H1 (cell line): ENCODE data around the gene RERE. TPM values are rescaled to one million over a fixed set of nuclear protein-coding genes. Genes with fewer than 3 reads are reported as not detected.

ENCODE experiments used
- CTCF ChIA-PET: fragments of 300-600 bp; sonication (Branson Sonifier 250); formaldehyde crosslinking; loops from one replicate; lab custom pipeline; 2021; ENCODE audit not compliant: partially characterized antibody; lab: Charles Lee
- POLR2A ChIA-PET: fragments of 300-600 bp; sonication (Branson Sonifier 250); formaldehyde crosslinking; loops from one replicate; lab custom pipeline; 2021; ENCODE audit warnings: inconsistent platforms; ENCODE audit not compliant: partially characterized antibody; lab: Charles Lee
- DNase-seq, 2 experiments: peaks; one replicate each; pipeline versions ENCODE4 v3.0.0 to v3.0.0-alpha.2; 2010 to 2022; ENCODE audit warnings: low spot score in 2 of 2, low read depth in 1 of 2, mixed read lengths in 1 of 2
- FAIRE-seq: peaks from 2 replicates; lab custom pipeline; 2011; peaks lifted over from hg19 to GRCh38; lab: Jason Lieb, UNC
- H2AFZ ChIP-seq: 2 replicates; pipeline ENCODE4 v1.8.1; 2012; ENCODE audit warnings: low read length, inconsistent platforms
- H2AK5ac ChIP-seq: 2 replicates; pipeline ENCODE4 v1.6.1; 2013; ENCODE audit warnings: low read depth, low read length
- H2BK120ac ChIP-seq: replicated peaks from 2 replicates; pipeline ENCODE3; 2013; ENCODE audit warnings: low read depth, low read length, inconsistent platforms
- H2BK12ac ChIP-seq: 2 replicates; pipeline ENCODE4 v1.6.1; 2013; ENCODE audit warnings: low read depth, low read length
- H2BK15ac ChIP-seq: 2 replicates; pipeline ENCODE4 v1.6.1; 2013; ENCODE audit warnings: low read length
- H2BK20ac ChIP-seq: 2 replicates; pipeline ENCODE4 v1.6.1; 2013; ENCODE audit warnings: low read length
- H2BK5ac ChIP-seq: 2 replicates; pipeline ENCODE4 v1.6.1; 2013; ENCODE audit warnings: low read depth, low read length
- H3K14ac ChIP-seq: 2 replicates; pipeline ENCODE4 v1.6.1; 2013; ENCODE audit warnings: inconsistent platforms; ENCODE audit not compliant: insufficient read length
- H3K18ac ChIP-seq: 2 replicates; pipeline ENCODE4 v1.6.1; 2013; ENCODE audit warnings: low read length; ENCODE audit errors: extremely low read depth
- H3K23ac ChIP-seq: 2 replicates; pipeline ENCODE4 v1.6.1; 2013; ENCODE audit warnings: inconsistent platforms; ENCODE audit not compliant: insufficient read length
- H3K23me2 ChIP-seq: 2 replicates; pipeline ENCODE4 v1.6.1; 2013; ENCODE audit warnings: low read depth, low read length
- H3K27ac ChIP-seq: 2 replicates; pipeline ENCODE4 v1.6.1; 2011; ENCODE audit warnings: low read depth, low read length, inconsistent platforms
- H3K27me3 ChIP-seq, 4 experiments: replicated peaks in 1 of 4; 1 replicate in 1 of 4; 2 replicates in 3 of 4; pipeline versions ENCODE4 v1.6.1 to v1.8.1; 2011 to 2013; ENCODE audit warnings: low read length in 3 of 4, mild to moderate bottlenecking in 3 of 4, inconsistent platforms in 2 of 4, mixed read lengths in 2 of 4, moderate library complexity in 1 of 4; ENCODE audit not compliant: control insufficient read depth in 3 of 4, insufficient read depth in 3 of 4; ENCODE audit errors: extremely low read depth in 1 of 4
- H3K36me3 ChIP-seq, 4 experiments: 2 replicates each; pipeline versions ENCODE4 v1.6.1 to v1.8.1; 2011 to 2013; ENCODE audit warnings: mild to moderate bottlenecking in 4 of 4, low read length in 3 of 4, moderate library complexity in 2 of 4, control low read depth in 1 of 4, inconsistent platforms in 1 of 4; ENCODE audit not compliant: insufficient read depth in 4 of 4, control insufficient read depth in 2 of 4
- H3K4ac ChIP-seq: replicated peaks from 2 replicates; pipeline ENCODE3; 2013; ENCODE audit warnings: low read length, low read depth, mixed read lengths, inconsistent platforms; ENCODE audit not compliant: insufficient read length
- H3K4me1 ChIP-seq, 4 experiments: replicated peaks in 1 of 4; 1 replicate in 1 of 4; 2 replicates in 3 of 4; pipeline versions ENCODE4 v1.6.1 to v1.8.1; 2011 to 2013; ENCODE audit warnings: low read length in 3 of 4, inconsistent platforms in 2 of 4, mixed read lengths in 1 of 4; ENCODE audit not compliant: insufficient read depth in 4 of 4, control insufficient read depth in 3 of 4
- H3K4me2 ChIP-seq, 2 experiments: 2 replicates each; pipeline versions ENCODE4 v1.6.1 to v1.8.1; 2011 to 2013; ENCODE audit warnings: low read depth in 2 of 2, low read length in 2 of 2, control low read depth in 1 of 2, inconsistent platforms in 1 of 2, mild to moderate bottlenecking in 1 of 2; ENCODE audit not compliant: insufficient read depth in 1 of 2
- H3K4me3 ChIP-seq, 4 experiments: fragments of 200-600, 300-600 bp in 1 of 4; sonication (generic), shearing (Covaris generic), sonication (Bioruptor Twin) in 1 of 4; 2 replicates each; pipeline versions ENCODE4 v1.5.1 to v1.8.1; 2011 to 2016; ENCODE audit warnings: low read length in 4 of 4, low read depth in 3 of 4, control low read depth in 2 of 4, inconsistent platforms in 2 of 4, mild to moderate bottlenecking in 2 of 4, mixed read lengths in 1 of 4, moderate library complexity in 1 of 4; ENCODE audit not compliant: insufficient read depth in 2 of 4; ENCODE audit errors: extremely low read depth in 1 of 4
- H3K56ac ChIP-seq: replicated peaks from 2 replicates; pipeline ENCODE3; 2013; ENCODE audit warnings: low read depth, mild to moderate bottlenecking, mixed read lengths, low read length, inconsistent platforms; ENCODE audit not compliant: insufficient read length
- H3K79me1 ChIP-seq: 2 replicates; pipeline ENCODE4 v1.6.1; 2013; ENCODE audit warnings: low read depth, low read length, control low read depth
- H3K79me2 ChIP-seq, 2 experiments: 2 replicates each; pipeline versions ENCODE4 v1.6.1 to v1.8.1; 2012 to 2013; ENCODE audit warnings: low read length in 2 of 2, mild to moderate bottlenecking in 2 of 2, inconsistent platforms in 1 of 2; ENCODE audit not compliant: insufficient read depth in 2 of 2, control insufficient read depth in 1 of 2
- H3K9ac ChIP-seq, 4 experiments: replicated peaks in 1 of 4; 1 replicate in 1 of 4; 2 replicates in 3 of 4; pipeline versions ENCODE4 v1.6.1 to v1.8.1; 2011 to 2013; ENCODE audit warnings: low read depth in 3 of 4, low read length in 3 of 4, control low read depth in 2 of 4, mild to moderate bottlenecking in 2 of 4, moderate library complexity in 2 of 4, inconsistent platforms in 1 of 4; ENCODE audit errors: extremely low read depth in 1 of 4
- H3K9me3 ChIP-seq, 2 experiments: 2 replicates each; pipeline versions ENCODE4 v1.6.1 to v1.8.1; 2012 to 2013; ENCODE audit warnings: mild to moderate bottlenecking in 2 of 2, moderate library complexity in 2 of 2, control low read depth in 1 of 2, inconsistent platforms in 1 of 2, low read depth in 1 of 2, low read length in 1 of 2, mixed read lengths in 1 of 2; ENCODE audit not compliant: insufficient read depth in 2 of 2
- H4K20me1 ChIP-seq, 2 experiments: replicated peaks in 1 of 2; 2 replicates each; pipeline versions ENCODE3 to v1.8.1; 2011 to 2013; ENCODE audit warnings: inconsistent platforms in 2 of 2, low read length in 2 of 2, mild to moderate bottlenecking in 1 of 2; ENCODE audit not compliant: insufficient read depth in 2 of 2, control insufficient read depth in 1 of 2
- H4K5ac ChIP-seq: 2 replicates; pipeline ENCODE4 v1.6.1; 2013; ENCODE audit warnings: low read length, low read depth, mixed read lengths, inconsistent platforms; ENCODE audit not compliant: insufficient read length
- H4K8ac ChIP-seq: 2 replicates; pipeline ENCODE4 v1.8.0; 2013; ENCODE audit warnings: mild to moderate bottlenecking, moderate library complexity, low read length, inconsistent platforms; ENCODE audit not compliant: insufficient read depth; ENCODE audit errors: extremely low read depth
- H4K91ac ChIP-seq: replicated peaks from 2 replicates; pipeline ENCODE3; 2013; ENCODE audit warnings: low read length, mixed read lengths, inconsistent platforms; ENCODE audit not compliant: insufficient read length
- CBX8 ChIP-seq: fragments of 300-800, 300-1000 bp; sonication (generic); IDR thresholded peaks from 2 replicates; pipeline ENCODE4 v1.7.1; 2016; ENCODE audit warnings: low read depth, low read length, borderline replicate concordance
- CHD2 ChIP-seq: IDR thresholded peaks from 2 replicates; pipeline ENCODE4 v1.6.1; 2012; ENCODE audit warnings: low read length, improper control_type of control experiment
- KDM4A ChIP-seq: IDR thresholded peaks from one replicate; pipeline ENCODE4 v1.7.1; 2012; ENCODE audit warnings: low read depth, mild to moderate bottlenecking, moderate library complexity, low read length, inconsistent platforms; ENCODE audit not compliant: severe bottlenecking
- NANOG ChIP-seq: IDR thresholded peaks from 2 replicates; pipeline ENCODE4 v1.6.1; 2011; ENCODE audit warnings: low read length, low read depth, mild to moderate bottlenecking, inconsistent platforms; ENCODE audit not compliant: insufficient read depth, poor library complexity, severe bottlenecking
- SP2 ChIP-seq: IDR thresholded peaks from 2 replicates; pipeline ENCODE4 v1.6.1; 2012; ENCODE audit warnings: mild to moderate bottlenecking, low read length, inconsistent platforms
- TBP ChIP-seq: IDR thresholded peaks from 2 replicates; pipeline ENCODE4 v1.6.1; 2011; ENCODE audit warnings: low read depth, low read length, improper control_type of control experiment
- TCF12 ChIP-seq: IDR thresholded peaks from 2 replicates; pipeline ENCODE4 v1.6.1; 2011; ENCODE audit warnings: low read depth, mild to moderate bottlenecking, low read length
- WGBS, 2 experiments: shearing (Covaris generic) in 1 of 2; methylation state at CpG; one replicate each; pipeline versions ENCODE4 v1.1.6 to v1.1.7; 2013 to 2015; ENCODE audit warnings: low lambda C conversion rate in 2 of 2, mixed read lengths in 2 of 2, inconsistent platforms in 1 of 2, low coverage in 1 of 2, missing lambda C conversion rate in 1 of 2; ENCODE audit not compliant: insufficient replicate concordance in 2 of 2, insufficient coverage in 1 of 2, insufficient read length in 1 of 2; ENCODE audit errors: extremely low coverage in 1 of 2, missing lambda C conversion rate in 1 of 2; 5-methylcytosine and 5-hydroxymethylcytosine counted together
- polyA plus RNA-seq, 7 experiments: library from polyadenylated mRNA; depleted of rRNA in 3 of 7; stranded (reverse) in 5 of 7; unstranded in 2 of 7; fragments of >200 nt in 5 of 7; fragments of 200-250 nt in 2 of 7; gene quantifications; 1 replicate in 5 of 7; 2 replicates in 1 of 7; 4 replicates in 1 of 7; pipeline versions ENCODE4 v1.2.1 to v1.2.3, GENCODE V29; 2011 to 2013; ENCODE audit warnings: missing spikeins in 2 of 7, mixed read lengths in 2 of 7
- total RNA-seq: library from RNA; stranded (reverse); fragmentation: NEBNext Ultra II Directional; extraction: Animal tissue kit (Norgen Biotek cat#: 25700); gene quantifications from 2 replicates; pipeline ENCODE4 v1.2.1, GENCODE V29; 2021
- TF ChIP-seq, protein P1 (sequence below): IDR thresholded peaks from 2 replicates; pipeline ENCODE4 v1.6.1; 2012; ENCODE audit warnings: low read length, inconsistent platforms

Gene RERE
- total and polyA plus RNA-seq, 2 of the 8 experiments (the other 6 are each of a cell fraction or from before 2014, with no cell fraction given): 15.3 to 142 TPM

DNA sequence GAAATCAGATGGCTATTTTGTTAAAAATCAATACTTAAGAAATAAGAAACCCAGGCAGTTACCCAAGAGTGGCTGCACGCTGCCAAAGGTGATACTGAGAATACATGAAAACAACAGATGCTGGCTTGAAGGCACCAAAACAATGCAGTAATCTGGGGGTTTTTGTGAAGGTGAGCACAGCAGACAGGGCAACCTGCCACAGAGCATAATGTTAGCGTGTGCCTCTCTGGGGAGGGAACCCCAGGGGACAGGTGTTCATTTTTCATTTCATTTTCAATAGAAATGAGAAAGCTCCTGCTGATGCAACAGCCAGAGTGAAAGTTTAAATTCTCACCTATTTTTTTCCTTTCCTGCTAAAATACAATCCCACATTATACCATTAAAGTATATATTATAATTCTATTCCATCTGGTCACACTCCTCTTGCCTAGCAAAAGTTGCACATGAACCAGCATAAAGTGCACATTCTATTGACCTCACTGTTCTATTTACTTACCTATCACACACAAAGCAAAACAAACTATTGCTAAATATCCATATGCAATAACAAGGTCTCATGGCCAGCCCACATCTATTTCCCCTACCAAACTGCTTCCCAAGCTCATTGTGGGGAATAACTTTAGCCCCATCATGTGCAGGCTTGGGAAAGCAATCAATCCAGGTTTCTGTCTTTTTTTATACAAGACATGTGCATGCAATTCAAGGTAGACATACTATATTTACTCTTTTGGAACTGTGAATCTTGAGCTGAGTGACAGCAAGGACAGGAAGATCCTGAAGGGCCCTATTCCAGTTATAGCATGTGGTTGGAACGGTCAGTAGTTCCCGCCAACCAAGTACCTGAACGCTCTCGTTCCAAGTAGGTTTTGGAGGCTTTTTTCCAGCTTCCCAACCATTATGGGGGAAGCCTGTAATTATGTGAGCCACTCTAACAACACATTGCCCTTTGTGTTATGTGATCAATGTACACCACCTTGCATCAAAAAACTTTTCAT, 173.6 kb downstream of the RERE start:
- Histone ChIP-seq H3K23ac (no peak overlapping the region), H3K4me3 (no peak overlapping the region), H3K4me1 (peaks cover 0 to 6% (median 0%) of the 10 kb centered on the region in 4 experiments; a peak in 2 of 7 replicates), H2BK12ac (no peak overlapping the region; the same call in 1 of the 2 replicates), H3K9ac (no peak overlapping the region; a peak in 1 of 7 replicates), H4K8ac (no peak overlapping the region), H2AK5ac (no peak overlapping the region), H3K79me2 (peaks cover 18 to 99% of the 10 kb centered on the region in 2 experiments), H3K27me3 (no peaks in the 10 kb centered on the region), H3K56ac (no peak overlapping the region), H2BK5ac (no peak overlapping the region), H3K4me2 (no peak overlapping the region), H4K20me1 (peaks cover 24 to 33% of the 10 kb centered on the region in 2 experiments), H2AFZ (no peak overlapping the region), H3K36me3 (peaks cover 0 to 4% (median 0%) of the 10 kb centered on the region in 4 experiments; a peak in 1 of 8 replicates), H2BK15ac (no peak overlapping the region), H2BK120ac (no peak overlapping the region), H4K91ac (no peak overlapping the region), H4K5ac (no peak overlapping the region), H3K14ac (no peak overlapping the region), H3K18ac (no peak overlapping the region), H3K23me2 (no peaks in the 10 kb centered on the region), H2BK20ac (no peak overlapping the region), H3K27ac (no peak overlapping the region), H3K9me3 (no peaks in the 10 kb centered on the region), H3K79me1 (peaks cover 15% of the 10 kb centered on the region), H3K4ac (no peak overlapping the region)
- POLR2A ChIA-PET: interaction anchor here (1.8 kb wide), 1 partner anchor 59 kb away, joined by 5 read pairs; no protein-coding TSS in a partner anchor
- DNase-seq (no peak), FAIRE-seq (no peak)
- WGBS, 2 experiments: 93% methylated on average over 6 of the region's 6 CpGs; no CpG with 5 or more reads in 1 of the 2 experiments
- CTCF ChIA-PET: interaction anchor here (1.1 to 1.3 kb wide), 2 partner anchors 80 to 83 kb away, joined by 3 read pairs; no protein-coding TSS in a partner anchor
- TF ChIP-seq KDM4A (no peak), CBX8 (no peak), CHD2 (no peak), NANOG (no peak), SP2 (no peak), TBP (no peak), TCF12 (no peak)
- TF ChIP-seq, protein P1, sequence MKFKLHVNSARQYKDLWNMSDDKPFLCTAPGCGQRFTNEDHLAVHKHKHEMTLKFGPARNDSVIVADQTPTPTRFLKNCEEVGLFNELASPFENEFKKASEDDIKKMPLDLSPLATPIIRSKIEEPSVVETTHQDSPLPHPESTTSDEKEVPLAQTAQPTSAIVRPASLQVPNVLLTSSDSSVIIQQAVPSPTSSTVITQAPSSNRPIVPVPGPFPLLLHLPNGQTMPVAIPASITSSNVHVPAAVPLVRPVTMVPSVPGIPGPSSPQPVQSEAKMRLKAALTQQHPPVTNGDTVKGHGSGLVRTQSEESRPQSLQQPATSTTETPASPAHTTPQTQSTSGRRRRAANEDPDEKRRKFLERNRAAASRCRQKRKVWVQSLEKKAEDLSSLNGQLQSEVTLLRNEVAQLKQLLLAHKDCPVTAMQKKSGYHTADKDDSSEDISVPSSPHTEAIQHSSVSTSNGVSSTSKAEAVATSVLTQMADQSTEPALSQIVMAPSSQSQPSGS: no peak
